GM12878 (cell line): ENCODE data around the gene DIRAS1. TPM values are rescaled to one million over a fixed set of nuclear protein-coding genes. Genes with fewer than 3 reads are reported as not detected.

Source experiments
- ATAC-seq: fragments of 200-7000 bp; cut with Tn5 transposase; 3 replicates; pipeline ENCODE4 v1.9.1; 2020; ENCODE audit warnings: mild to moderate bottlenecking, moderate library complexity
- BruUV-seq: library from RNA; stranded (reverse); fragments of 400-500 nt; replicated peaks from 2 replicates; lab custom pipeline; 2021; lab: Mats Ljungman, UMichigan
- CTCF ChIA-PET: fragments of 300-600 bp; sonication (Branson Sonifier 250); formaldehyde crosslinking; extraction: SDS; loops from one replicate; lab custom pipeline; 2021; ENCODE audit warnings: inconsistent platforms; lab: Yijun Ruan, JAX
- POLR2A ChIA-PET: fragments of 350-600 bp; formaldehyde crosslinking; extraction: SDS; loops from one replicate; lab custom pipeline; 2021; ENCODE audit warnings: inconsistent platforms; lab: Charles Lee
- RAD21 ChIA-PET: fragments of 300-600 bp; sonication (Branson Sonifier 250); formaldehyde crosslinking; loops from one replicate; lab custom pipeline; 2023; ENCODE audit warnings: antibody characterized with exemption; ENCODE audit not compliant: unreplicated experiment; lab: Charles Lee
- SMC1A ChIA-PET: fragments of 300-600 bp; sonication (Branson Sonifier 250); formaldehyde crosslinking; loops from one replicate; lab custom pipeline; 2023; ENCODE audit not compliant: unreplicated experiment, uncharacterized antibody; lab: Charles Lee
- DNase-seq: peaks from one replicate; pipeline ENCODE4 v3.0.0-alpha.2; 2011; ENCODE audit warnings: low read depth, low spot score
- FAIRE-seq: peaks from 3 replicates; lab custom pipeline; 2011; peaks lifted over from hg19 to GRCh38; lab: Jason Lieb, UNC
- H2AFZ ChIP-seq: 2 replicates; pipeline ENCODE4 v1.6.0; 2011; ENCODE audit warnings: low read depth, low read length, control low read depth; ENCODE audit not compliant: control insufficient read depth
- H3K27ac ChIP-seq: 2 replicates; pipeline ENCODE4 v1.5.1; 2011; ENCODE audit warnings: control low read depth; ENCODE audit not compliant: control insufficient read depth, insufficient read depth
- H3K27me3 ChIP-seq, 2 experiments: replicated peaks in 1 of 2; 2 replicates each; pipeline versions ENCODE4 v1.6.0 to v1.6.1; 2011; ENCODE audit warnings: low read length in 1 of 2; ENCODE audit not compliant: control insufficient read depth in 2 of 2, insufficient read depth in 2 of 2
- H3K36me3 ChIP-seq, 2 experiments: 2 replicates each; pipeline ENCODE4 v1.5.1; 2011; ENCODE audit warnings: low read length in 1 of 2; ENCODE audit not compliant: control insufficient read depth in 2 of 2, insufficient read depth in 2 of 2
- H3K4me1 ChIP-seq: 2 replicates; pipeline ENCODE4 v1.6.1; 2011; ENCODE audit warnings: mild to moderate bottlenecking, low read length, moderate library complexity, mixed read lengths; ENCODE audit not compliant: control insufficient read depth, insufficient read depth
- H3K4me2 ChIP-seq: 2 replicates; pipeline ENCODE4 v1.6.0; 2011; ENCODE audit warnings: control low read depth; ENCODE audit not compliant: control insufficient read depth, insufficient read depth
- H3K4me3 ChIP-seq: fragments of 200-600 bp; sonication (generic); 2 replicates; pipeline ENCODE4 v1.5.1; 2016
- H3K79me2 ChIP-seq: 2 replicates; pipeline ENCODE4 v1.6.0; 2011; ENCODE audit warnings: low read length; ENCODE audit not compliant: control insufficient read depth, insufficient read depth
- H3K9ac ChIP-seq: 2 replicates; pipeline ENCODE4 v1.8.0; 2011; ENCODE audit warnings: low read length, control low read depth, mixed read lengths; ENCODE audit not compliant: control insufficient read depth, insufficient read depth
- H3K9me3 ChIP-seq: replicated peaks from 3 replicates; pipeline ENCODE4 v1.5.1; 2011; ENCODE audit warnings: mild to moderate bottlenecking, low read length; ENCODE audit not compliant: control insufficient read depth, insufficient read depth
- H4K20me1 ChIP-seq: 2 replicates; pipeline ENCODE4 v1.6.0; 2011; ENCODE audit not compliant: control insufficient read depth, insufficient read depth
- CREM ChIP-seq: IDR thresholded peaks from 2 replicates; pipeline ENCODE4 v1.6.1; 2014; ENCODE audit warnings: antibody characterized with exemption, low read depth
- IKZF1 ChIP-seq: fragments of 450-650 bp; conservative IDR thresholded peaks from 2 replicates; pipeline ENCODE4 v1.6.1; 2017; ENCODE audit warnings: antibody characterized with exemption, mild to moderate bottlenecking
- NRF1 ChIP-seq: conservative IDR thresholded peaks from 2 replicates; pipeline ENCODE4 v1.6.1; 2011; ENCODE audit warnings: mild to moderate bottlenecking, low read depth, low read length, improper control_type of control experiment
- PAX5 ChIP-seq: IDR thresholded peaks from 2 replicates; pipeline ENCODE4 v1.6.1; 2011; ENCODE audit warnings: low read depth, low read length, borderline replicate concordance
- PRDM15 ChIP-seq: fragments of 450-650 bp; formaldehyde crosslinking; IDR thresholded peaks from 2 replicates; pipeline ENCODE4 v1.4.0; 2020; ENCODE audit warnings: mild to moderate bottlenecking, moderate library complexity
- RBBP5 ChIP-seq: fragments of 200-600 bp; sonication (generic); conservative IDR thresholded peaks from 2 replicates; pipeline ENCODE4 v1.6.1; 2016
- SIX5 ChIP-seq: IDR thresholded peaks from 2 replicates; pipeline ENCODE4 v1.6.1; 2011; ENCODE audit warnings: mild to moderate bottlenecking, low read depth, low read length, moderate library complexity; ENCODE audit not compliant: severe bottlenecking
- SUPT20H ChIP-seq: IDR thresholded peaks from 2 replicates; pipeline ENCODE4 v1.6.1; 2011; ENCODE audit warnings: low read depth, mild to moderate bottlenecking, low read length, moderate library complexity, borderline replicate concordance; ENCODE audit not compliant: control insufficient read depth
- USF2 ChIP-seq: IDR thresholded peaks from 2 replicates; pipeline ENCODE4 v1.6.1; 2011; ENCODE audit warnings: low read depth, low read length, improper control_type of control experiment, borderline replicate concordance
- YY1 ChIP-seq: IDR thresholded peaks from 2 replicates; pipeline ENCODE4 v1.6.1; 2011; ENCODE audit warnings: low read depth, mild to moderate bottlenecking, low read length
- ZBED1 ChIP-seq: IDR thresholded peaks from 2 replicates; pipeline ENCODE4 v1.6.1; 2016; ENCODE audit warnings: borderline replicate concordance
- ZNF207 ChIP-seq: fragments of 450-650 bp; IDR thresholded peaks from 2 replicates; pipeline ENCODE4 v1.6.1; 2014; ENCODE audit warnings: antibody characterized with exemption, mild to moderate bottlenecking, borderline replicate concordance
- ZNF24 ChIP-seq: fragments of 450-650 bp; IDR thresholded peaks from 2 replicates; pipeline ENCODE4 v1.6.1; 2017; ENCODE audit warnings: antibody characterized with exemption, mild to moderate bottlenecking
- ZNF592 ChIP-seq: fragments of 450-650 bp; IDR thresholded peaks from 2 replicates; pipeline ENCODE4 v1.6.1; 2017; ENCODE audit warnings: mild to moderate bottlenecking, moderate library complexity
- WGBS: methylation state at CpG from one replicate; pipeline ENCODE4 v1.1.6; 2016; ENCODE audit warnings: low lambda C conversion rate; ENCODE audit not compliant: insufficient replicate concordance, insufficient coverage; ENCODE audit errors: missing lambda C conversion rate; 5-methylcytosine and 5-hydroxymethylcytosine counted together
- in situ Hi-C: fragments of 300-500 bp; cut with MboI; formaldehyde crosslinking; loops from 9 replicates; pipeline ENCODE4 v1.14.3; 2018; ENCODE audit warnings: mixed read lengths
- intact Hi-C: fragments of 100-400 bp; cut with micrococcal nuclease; formaldehyde crosslinking; loops from one replicate; pipeline ENCODE4 v1.14.2; 2022; ENCODE audit not compliant: unreplicated experiment
- polyA plus RNA-seq, 11 experiments: library from polyadenylated mRNA; depleted of rRNA in 4 of 11; unstranded in 6 of 11; stranded (reverse) in 5 of 11; fragments of >200 nt; fragmentation: Nextera tagmentation in 4 of 11; fragmentation: Illumina TruSeq in 1 of 11; extraction: Ambion mirVana in 4 of 11; extraction: Trizol in 1 of 11; gene quantifications; 1 replicate in 1 of 11; 2 replicates in 10 of 11; pipeline versions ENCODE4 v1.2.1 to v1.2.3, GENCODE V29; 2011 to 2016; ENCODE audit warnings: inconsistent platforms in 2 of 11, missing spikeins in 2 of 11, low read depth in 1 of 11
- total RNA-seq, 4 experiments: library from RNA; depleted of rRNA in 3 of 4; stranded (reverse); fragments of >200 nt in 3 of 4; fragmentation: Illumina TruSeq in 1 of 4; extraction: Trizol in 1 of 4; gene quantifications; 2 replicates each; pipeline versions ENCODE4 v1.2.1 to v1.2.3, GENCODE V29; 2013 to 2021

Gene DIRAS1
- total and polyA plus RNA-seq, 10 of the 15 experiments (the other 5 are each of a cell fraction or from before 2014, with no cell fraction given): 0.04 to 0.18 (median 0.08) TPM; not detected in 3

GRCh38 chr19:2727640-2727944 is 6.4 kb upstream of the DIRAS1 start (continued):
- no peak for TF ChIP-seq PRDM15 (CRISPR knock-in tag)
- TF ChIP-seq SUPT20H: no peak

- POLR2A ChIA-PET: no interaction called here
- in situ Hi-C loops: no loop called here
Measured at GRCh38 chr19:2726904-2727639, 5.9 kb upstream of the DIRAS1 start.

More at GRCh38 chr19:2726904-2727639, 5.9 kb upstream of the DIRAS1 start:
- intact Hi-C loops: no loop called here
- no peaks in the 10 kb centered on the region for H3K9me3 ChIP-seq
- H2AFZ ChIP-seq: no peak overlapping the region
- 18% methylated on average over 26 of the region's 26 CpGs for WGBS
- H3K79me2 ChIP-seq: no peaks in the 10 kb centered on the region
- no peak overlapping the region for H3K4me3 ChIP-seq
- TF ChIP-seq CREM (no peak), SIX5 (no peak), ZNF24 (no peak), USF2 (no peak), NRF1 (no peak), RBBP5 (no peak), YY1 (no peak), ZBED1 (no peak), ZNF592 (no peak), PAX5 (no peak), IKZF1 (no peak), ZNF207 (no peak)
- no peaks in the 10 kb centered on the region for H3K4me1 ChIP-seq
- peaks cover 0 to 2% of the 10 kb centered on the region in 2 experiments; a peak in 1 of 4 replicates for H3K27me3 ChIP-seq
- no TSS peak for BruUV-seq
- DNase-seq: no peak
- H3K27ac ChIP-seq: no peak overlapping the region
- SMC1A ChIA-PET: interaction anchor here (1.0 kb wide), 1 partner anchor 79 kb away, joined by 3 read pairs; no protein-coding TSS in a partner anchor
- RAD21 ChIA-PET: interaction anchor here (1.6 kb wide), 1 partner anchor 79 kb away, joined by 7 read pairs; no protein-coding TSS in a partner anchor
- H3K4me2 ChIP-seq: no peak overlapping the region
- CTCF ChIA-PET: interaction anchor here (1.3 kb wide), 1 partner anchor 79 kb away, joined by 3 read pairs; no protein-coding TSS in a partner anchor
- peak; percentile 62 for ATAC-seq
- no peaks in the 10 kb centered on the region for H4K20me1 ChIP-seq
- H3K36me3 ChIP-seq: no peaks in the 10 kb centered on the region
- H3K9ac ChIP-seq: no peak overlapping the region
- FAIRE-seq: no peak
